HG02970 (cell line): Measurements from ENCODE around the gene CXCL1.
"Not testable (repeated sequence)": the region's sequence is repeated elsewhere in the genome, so short reads cannot be mapped to it uniquely, and the experiment has no call there.

Experiments used
- ATAC-seq: cut with Tn5 transposase; IDR thresholded peaks from one replicate; pipeline ENCODE4 v1.9.1; 2021; ENCODE audit warnings: mild to moderate bottlenecking, moderate library complexity, moderate number of reproducible peaks; ENCODE audit not compliant: unreplicated experiment, low FRiP score

Gene CXCL1

DNA sequence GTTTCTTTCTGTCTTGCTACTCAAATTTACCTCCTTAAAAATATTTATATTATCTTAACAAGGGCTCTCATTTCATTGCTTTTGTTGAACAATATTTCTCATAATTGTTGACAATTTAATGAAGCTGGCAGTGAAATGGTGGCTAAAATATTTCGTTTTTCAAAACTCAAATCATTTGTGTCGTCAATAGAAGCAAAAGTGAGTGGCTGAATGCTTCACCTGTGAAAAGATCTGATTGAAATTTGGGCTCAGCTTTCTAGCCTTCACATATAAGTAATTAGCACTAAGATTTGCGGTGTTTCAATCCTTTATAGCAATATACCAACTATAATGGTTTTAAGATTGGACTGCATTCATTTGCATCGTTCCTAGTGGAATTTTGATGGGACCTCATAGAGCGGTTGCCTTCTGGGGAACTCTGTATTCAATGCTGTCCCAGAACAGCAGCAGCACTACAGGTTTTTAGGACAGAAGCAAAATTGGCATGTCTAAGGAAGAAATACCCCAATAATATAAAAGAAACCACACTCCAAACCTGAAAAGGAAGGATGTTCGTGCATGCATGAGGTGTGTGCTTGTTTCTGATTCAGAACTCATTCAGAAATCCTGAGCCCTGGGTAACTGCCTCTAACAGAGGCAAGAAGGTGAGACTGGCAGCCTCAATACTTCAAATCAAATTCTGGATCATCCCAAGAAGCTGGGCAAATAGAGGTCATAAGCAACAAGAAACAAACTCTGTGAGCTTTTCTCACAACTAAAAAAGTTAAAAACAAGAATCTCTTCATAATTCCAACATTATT, 2.5 kb downstream of the CXCL1 start:
- no peak for ATAC-seq

DNA sequence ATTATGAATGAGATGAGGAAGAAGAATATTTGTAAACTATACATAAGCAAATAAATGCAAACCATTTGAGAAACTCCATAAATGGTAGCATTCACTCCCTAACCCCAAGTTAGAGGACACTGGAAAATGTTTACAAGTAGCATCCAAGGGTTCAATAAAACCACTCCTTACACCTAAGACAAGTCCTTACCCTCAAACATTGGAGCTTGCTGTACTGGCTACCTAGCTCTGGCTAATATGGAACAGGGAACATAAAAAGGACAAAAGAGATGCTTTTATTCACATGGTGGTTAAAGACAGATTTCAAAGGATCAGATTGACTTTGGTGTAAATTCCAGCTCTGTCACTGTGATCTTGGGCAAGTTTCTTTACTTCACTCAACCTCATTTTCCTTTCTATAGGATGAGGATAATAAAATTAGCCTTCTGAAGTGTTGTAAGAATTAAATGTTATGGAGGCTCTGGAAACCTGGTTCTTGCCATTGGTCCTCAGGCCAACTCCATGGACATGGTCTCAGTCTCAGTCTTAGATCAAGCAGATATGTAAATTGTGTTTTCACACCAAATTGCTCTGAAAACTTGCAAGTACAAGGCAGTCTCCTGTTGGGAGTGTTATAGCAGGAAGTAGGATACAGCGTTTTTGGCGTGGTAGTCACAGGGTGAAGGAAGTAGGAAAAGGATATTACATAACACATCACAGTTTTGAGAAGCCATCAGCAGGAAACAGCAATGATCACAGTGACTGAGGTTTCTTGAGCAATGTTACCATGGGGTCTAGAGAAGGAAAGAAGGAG, 3.3 kb downstream of the CXCL1 start:
- no peak for ATAC-seq

DNA sequence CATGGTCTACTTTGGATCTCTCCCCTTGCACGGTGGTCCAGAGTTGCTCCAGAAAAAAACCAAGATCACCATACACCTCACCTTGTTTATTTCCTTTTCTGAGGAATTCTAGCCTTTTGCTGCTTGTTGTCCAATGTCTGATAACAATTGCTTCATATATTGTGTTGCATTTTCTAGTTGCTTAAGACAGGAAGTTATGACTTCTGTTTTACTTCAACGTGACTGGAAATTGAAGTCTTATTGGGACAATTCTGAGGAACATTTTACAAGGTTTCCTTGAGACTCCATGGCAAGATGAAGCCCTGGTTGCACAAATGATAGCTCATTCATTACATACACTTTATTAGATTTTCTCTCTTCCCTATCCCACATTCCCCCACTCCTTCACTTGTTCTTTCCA, 5.2 kb downstream of the CXCL1 start:
- ATAC-seq = no peak

DNA sequence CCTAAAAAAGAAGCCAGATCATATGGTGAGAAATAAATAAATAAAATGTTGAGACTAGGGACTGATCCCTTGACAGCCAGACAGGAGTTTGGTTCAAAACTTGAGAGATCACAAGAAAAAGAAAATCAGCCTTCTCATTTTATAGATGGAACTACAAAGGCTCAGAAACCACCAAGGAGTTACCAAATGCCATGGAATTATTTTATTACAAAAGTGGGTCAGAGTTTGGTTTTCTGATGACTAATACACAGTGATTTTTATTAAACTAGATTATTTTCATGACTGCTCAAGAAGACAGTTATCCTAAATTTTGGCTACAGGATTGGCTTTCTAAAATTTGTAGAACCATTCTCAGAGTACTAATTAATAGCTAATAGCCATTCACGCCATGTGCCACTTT, 6.2 kb downstream of the CXCL1 start:
- ATAC-seq = no peak

DNA sequence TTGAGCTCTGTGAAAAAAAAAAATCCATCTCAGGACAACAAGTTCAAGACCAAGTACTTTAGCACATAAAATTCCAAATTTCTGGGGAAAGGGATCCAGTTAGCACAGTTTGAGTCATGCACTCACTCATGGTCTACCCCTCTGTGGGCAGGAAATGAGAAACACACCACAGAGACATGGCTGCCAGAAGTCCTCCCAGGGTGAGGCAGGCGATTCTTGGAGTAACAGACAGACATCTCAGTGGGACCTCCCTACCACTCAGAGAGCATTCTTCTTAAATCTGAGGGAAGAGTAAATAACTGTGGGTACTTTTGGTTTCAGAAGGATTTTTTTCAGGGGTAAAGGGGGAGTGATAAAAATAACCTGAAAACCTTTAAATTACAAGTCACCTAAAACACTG, 14.1 kb downstream of the CXCL1 start:
- no peak for ATAC-seq

DNA sequence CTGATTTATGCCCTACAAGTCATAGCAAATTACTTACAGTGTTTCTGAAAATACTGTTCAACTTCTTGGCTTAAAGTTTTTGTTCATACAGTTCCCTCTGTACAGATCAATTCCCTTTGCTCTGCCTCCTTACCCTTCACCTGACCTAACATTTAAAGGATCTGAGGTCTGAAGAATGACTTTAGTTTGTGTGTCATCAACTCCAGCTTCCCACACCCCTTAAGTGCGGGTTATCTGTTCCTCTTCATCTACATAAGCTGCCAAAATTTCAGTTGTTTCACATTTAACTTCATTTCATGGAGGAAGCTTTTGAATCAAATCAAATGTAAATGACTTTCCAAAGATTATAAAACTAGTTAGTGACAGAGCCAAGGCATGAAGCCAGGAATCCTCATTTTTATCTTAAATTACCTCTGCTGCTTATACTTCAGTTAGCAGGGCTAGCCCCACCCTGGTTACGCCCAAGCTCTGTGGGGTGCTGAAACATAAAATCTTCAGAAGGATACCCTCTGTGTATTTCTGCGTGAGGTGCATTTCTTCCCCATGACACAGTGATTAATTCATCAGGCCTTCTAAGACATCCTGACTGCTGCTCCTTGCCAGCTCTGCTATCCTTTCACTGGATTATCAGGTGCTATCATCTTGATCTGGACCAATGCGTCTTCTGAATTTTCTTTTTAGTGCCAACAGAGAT, 16.5 kb downstream of the CXCL1 start:
- ATAC-seq = no peak

DNA sequence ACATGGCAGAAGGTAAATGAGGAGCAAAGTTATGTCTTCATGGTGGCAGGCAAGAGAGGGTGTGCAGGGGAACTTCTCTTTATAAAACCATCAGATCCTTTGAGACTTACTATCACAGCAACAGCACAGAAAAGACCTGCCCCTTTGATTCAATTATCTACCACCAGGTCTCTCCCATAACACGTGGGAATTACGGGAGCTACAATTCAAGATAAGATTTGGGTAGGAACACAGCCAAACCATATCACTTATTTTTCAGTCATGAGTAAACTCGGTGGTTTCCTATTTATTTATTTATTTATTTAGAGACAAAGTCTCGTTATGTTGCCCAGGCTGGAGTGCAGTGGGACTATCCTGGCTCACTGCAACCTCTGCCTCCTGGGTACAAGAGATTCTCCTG, 22.1 kb downstream of the CXCL1 start:
- no peak for ATAC-seq

DNA sequence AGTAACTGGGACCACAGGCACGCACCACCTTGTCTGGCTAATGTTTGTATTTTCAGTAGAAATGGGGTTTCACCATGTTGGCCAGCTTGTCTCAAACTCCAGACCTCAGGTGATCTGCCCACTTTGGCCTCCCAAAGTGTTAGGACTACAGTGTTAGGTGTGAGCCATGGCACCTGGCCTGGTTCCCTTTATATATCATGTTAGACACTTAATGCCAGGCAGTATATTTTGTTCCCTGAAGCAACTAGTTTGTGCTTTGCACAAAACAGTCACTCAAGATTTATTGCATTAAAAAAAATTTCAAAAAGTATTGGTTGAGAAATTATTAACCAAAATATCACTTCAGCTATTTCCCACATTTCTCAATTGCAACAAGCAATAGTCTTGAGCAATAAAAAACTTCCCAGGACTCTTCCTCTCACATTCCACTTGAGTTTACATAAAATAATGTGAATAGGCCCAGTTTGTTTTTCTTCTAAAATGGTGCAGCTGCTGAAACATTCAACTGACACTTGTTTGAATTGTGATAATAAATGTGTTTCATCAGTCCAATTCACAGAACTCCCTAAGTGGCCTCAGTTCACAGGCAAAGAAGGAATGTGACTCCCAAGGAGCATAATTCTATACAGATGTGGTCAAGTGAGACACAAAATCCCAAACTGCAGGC, 22.7 kb downstream of the CXCL1 start:
- no peak for ATAC-seq

DNA sequence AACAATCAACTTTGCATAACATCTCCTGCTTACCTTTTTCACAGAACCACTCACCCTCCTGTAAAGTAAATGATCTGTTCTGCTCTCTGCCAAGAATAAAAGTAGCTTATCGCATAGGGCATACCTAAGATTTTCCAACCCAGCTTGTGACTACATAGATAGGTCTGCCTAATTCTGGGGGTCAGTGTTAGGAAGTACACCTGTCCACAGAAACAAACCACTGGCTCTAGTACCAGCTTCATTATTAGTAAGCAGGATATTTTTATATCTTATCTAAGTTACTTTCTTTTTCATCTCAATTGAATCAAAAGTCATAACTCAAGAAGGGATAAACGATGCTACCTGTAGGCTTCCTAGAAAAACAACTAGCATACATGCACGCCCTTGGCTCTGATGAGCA, 23.8 kb downstream of the CXCL1 start:
- ATAC-seq = no peak

DNA sequence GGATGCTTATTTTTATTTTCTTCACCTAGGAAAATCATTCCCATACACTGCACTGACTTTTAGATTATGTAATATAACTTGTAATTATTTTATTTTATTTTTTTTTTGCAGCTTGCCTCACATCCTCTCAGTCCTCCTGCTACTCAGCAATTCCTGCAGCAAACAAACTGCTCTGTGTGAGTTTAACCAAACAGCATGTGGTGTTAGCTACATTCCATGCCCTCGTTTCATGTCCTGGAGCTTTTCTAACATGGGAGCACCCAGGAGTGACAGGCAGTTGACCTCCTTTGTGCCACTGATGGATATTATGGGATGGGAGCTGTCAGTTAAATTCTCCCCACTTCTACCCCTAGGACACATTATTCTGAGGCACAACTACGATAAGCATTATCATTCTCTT, 24.8 kb downstream of the CXCL1 start:
- no peak for ATAC-seq

DNA sequence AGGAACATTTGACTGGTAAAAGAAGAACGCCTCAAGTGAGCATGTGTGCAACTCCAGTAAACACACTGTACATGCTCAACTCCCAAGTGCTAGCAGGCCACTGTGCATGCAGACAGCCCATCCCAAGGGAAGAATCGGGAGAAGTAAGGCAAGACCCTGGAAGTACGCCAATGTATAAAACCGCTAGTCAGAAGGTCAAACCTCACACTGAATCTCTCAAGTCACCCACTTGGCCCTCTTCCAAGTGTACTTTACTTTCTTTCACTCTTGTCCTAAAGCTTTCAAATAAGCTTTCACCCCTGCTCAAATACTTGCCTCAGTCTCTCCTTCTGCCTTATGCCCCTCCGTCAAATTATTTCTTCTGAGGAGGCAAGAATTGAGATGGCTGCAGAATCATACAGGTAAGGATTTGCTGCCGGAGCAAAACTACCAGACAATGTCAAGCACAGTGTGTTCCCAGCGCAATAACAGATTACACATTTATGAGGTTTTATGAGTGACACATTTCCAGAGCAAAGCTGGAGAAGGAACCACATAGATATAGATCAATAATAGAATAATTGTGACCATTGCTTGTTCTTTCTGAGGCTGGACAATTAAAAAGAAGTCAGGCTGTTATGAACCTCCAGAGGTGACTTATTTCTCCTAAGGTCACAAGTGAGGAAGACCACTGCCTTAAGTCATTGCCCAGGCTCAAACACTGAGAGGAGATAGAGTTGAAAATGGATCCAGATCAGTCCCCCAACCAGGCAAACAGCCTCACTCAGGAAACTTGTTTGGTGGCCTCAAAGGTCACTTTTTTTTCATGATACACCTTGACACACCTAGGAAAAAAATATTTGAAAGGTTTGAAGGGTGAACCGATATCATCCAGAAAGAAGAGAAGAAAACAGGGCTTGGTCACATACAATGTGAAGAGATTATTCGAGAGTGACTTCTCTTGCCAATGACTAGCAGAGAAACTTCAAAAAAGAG, 26.3 kb downstream of the CXCL1 start:
- no peak for ATAC-seq

DNA sequence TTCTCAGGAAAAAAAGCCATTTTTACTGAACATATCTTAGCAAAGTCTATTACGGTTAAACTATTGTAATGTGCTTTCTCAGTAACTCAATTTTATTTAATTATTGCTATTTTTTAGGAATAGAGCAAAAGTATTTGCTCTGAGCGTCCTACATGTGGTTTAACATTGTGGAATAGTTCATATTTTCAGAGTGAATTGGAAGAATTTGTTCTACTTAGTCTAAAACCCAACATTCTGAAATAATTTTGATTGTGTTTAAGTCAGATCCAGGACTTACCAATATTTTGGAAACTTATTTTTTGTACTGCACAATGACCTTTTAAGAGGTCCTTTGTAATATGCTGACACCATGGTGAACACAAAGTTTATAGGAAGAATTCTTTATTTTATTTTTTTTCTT, 27.2 kb downstream of the CXCL1 start:
- no peak for ATAC-seq

DNA sequence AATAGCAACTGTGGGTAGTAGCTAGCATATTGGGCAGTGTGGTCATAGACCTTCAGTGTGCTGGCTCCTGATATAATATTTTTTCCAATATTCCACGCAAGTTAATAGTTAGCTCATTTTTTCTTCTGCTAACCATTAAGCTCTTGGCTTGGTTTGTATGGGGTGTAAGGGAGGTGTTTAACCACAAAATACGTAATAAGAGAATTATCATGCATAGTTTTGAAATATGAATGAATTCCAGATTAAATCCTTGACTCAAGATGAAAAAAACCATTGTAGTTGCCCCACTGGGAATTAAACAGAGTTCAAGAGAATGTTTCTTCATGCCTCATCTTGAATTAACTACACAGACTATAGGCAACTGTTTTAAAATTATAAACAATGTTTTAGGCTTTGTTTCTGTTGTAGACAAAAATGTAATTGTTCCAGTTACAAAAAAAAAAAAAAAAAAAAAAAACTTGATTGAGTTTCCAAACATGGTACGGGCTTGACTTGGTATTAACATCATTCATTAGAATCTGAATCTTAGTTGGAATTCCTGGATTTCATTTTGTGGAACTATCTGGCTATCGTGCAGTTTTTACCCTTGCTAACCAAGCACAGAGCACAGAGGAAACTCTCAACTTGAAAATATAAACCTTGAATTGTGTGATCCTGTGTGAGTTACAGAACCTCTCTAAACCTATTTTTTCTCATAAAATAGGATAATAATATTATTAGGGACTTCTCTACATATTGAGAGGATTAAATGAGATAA, 28.4 kb downstream of the CXCL1 start:
- ATAC-seq = no peak

DNA sequence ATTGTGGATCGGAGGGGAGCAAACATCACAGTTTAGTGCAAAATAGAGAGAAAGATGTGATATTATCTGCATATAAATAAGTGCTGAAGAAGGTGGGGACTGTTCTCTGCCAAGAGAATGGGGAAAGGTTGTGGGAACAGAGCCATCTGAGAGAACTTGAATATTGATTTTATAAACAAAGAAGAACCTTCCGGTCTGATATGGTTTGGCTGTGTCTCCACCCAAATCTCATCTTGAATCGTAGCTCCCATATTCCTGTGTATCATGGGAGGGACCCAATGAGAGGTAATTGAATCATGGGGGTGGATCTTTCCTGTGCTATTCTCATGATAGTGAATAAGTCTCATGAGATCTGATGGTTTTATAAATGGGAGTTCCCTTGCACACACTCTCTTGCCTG, 30.1 kb downstream of the CXCL1 start:
- ATAC-seq = not testable (repeated sequence)

DNA sequence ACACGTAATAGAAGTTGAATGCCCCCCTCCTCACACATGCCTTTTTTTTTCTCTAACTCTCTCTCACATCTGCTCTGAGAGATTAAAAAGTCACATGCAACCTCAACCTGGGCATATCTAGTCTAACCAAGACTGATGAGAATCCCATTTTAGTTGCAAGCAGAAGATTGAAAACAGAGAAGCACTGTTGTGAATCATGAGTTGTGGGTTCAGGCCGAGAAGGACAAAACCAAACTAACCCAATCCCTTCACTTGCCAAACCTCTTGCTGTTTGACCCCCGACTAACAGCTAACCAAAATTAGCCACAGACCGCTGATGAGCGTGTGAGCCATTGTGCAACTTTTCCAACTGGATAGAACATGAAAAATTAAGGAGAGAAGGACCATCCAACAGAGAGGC, 31.8 kb downstream of the CXCL1 start:
- ATAC-seq = no peak

DNA sequence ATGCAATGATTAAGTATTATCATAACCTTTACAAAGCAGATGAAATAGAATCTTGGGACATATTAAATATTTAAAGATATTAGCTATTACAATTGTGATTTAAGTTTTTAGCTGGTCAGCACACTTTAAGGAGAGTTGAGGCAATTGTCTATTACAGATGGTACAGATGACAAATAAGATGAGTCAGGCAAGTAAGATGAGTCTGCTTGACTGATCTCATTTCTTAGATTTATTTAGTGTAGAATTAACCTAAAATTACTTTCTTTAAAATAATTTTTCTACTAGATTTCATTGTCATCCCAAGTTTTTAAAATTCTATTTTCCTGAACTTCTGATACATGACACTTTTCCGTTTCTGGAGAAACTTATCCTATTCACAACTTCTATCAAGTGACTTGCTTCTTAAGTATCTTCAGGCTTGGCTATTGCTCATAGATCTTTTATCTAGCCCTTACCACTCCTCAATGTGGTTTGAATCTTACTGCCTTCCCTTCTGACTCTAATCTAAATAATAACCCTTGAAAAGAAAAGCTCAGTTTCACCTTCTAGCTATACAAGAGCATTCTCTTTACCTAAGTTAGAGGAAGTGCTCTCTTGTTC, 32.9 kb downstream of the CXCL1 start:
- ATAC-seq = no peak

DNA sequence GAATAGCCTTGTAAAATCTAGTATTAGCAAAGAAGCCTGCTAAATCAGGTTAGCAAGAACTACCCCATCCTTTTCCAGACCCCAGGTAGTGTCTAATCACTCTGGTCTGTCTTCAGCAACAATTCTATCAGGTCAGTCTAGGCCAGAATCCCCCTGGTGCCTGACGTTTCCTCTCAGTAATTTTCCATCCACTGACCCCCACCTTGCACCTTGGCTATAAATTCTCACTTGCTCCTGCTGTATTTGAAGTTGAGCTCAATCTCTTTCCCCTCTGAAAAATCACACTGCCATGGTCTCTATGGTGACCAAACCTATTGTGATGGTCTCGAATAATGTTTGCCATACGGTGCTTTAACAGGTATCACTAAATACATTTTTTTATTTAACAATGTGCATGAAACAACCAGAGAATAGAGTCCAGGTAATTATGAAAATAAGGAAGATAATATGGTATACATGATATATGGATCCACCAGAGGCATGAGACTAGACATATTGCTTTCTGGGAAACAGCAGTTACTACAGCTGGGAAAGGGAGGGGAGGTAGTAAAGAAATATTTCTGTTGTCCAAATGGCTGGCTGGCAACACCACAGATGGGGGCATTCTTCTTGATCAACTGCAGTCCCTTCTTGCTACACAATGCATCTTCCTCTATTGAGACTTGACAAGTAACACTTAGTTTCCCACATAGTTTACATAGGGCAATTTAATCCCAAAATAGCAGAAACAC, 33.8 kb downstream of the CXCL1 start:
- ATAC-seq = no peak

DNA sequence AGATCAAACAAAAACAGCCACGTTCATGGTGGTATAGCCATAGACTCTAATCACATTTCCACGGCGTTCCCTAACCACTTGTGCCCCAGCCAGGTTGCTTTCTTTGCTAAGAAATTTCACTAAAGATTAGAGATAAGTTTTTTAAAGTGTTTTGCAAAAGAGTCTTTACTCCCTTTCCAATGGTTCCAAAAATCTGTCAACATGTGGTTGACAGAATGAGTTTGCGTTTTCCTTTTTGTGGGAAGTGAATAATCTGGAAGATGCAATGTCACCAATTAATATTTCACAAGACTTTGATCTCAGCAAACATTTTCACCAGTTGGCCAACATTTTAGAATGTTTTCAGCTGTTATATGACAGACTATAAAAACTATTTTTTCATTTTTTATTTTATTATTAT, 35.3 kb downstream of the CXCL1 start:
- no peak for ATAC-seq
